ENCODE results near the gene KRTAP17-1.

Gene KRTAP17-1

GRCh38 chr17:41332239-41332638 is 16.7 kb upstream of the KRTAP17-1 start:
- DNase-seq: no peak

- no peak for DNase-seq
These were observed 16.1 kb upstream of the KRTAP17-1 start for GRCh38 chr17:41331606-41332005.

GRCh38 chr17:41329279-41329948 is 13.9 kb upstream of the KRTAP17-1 start:
- peak; percentile 19 to 28 for DNase-seq

- DNase-seq: no peak
These were observed 12.7 kb upstream of the KRTAP17-1 start for GRCh38 chr17:41328207-41328606.

- DNase-seq: no peak
These were observed 12.1 kb upstream of the KRTAP17-1 start for GRCh38 chr17:41327411-41328120.

- no peak for DNase-seq
These were observed 10.9 kb upstream of the KRTAP17-1 start for GRCh38 chr17:41326173-41327145.

- no peak for DNase-seq
These were observed 10.1 kb upstream of the KRTAP17-1 start for GRCh38 chr17:41325611-41326010.

- DNase-seq: no peak
These were observed 9.6 kb upstream of the KRTAP17-1 start for GRCh38 chr17:41325126-41325525.

- DNase-seq: no peak
These were observed 8.9 kb upstream of the KRTAP17-1 start for GRCh38 chr17:41324180-41325075.

GRCh38 chr17:41322903-41323895 is 7.7 kb upstream of the KRTAP17-1 start:
- DNase-seq: no peak

- no peak for DNase-seq
These were observed 6.8 kb upstream of the KRTAP17-1 start for GRCh38 chr17:41322094-41322902.

- DNase-seq: no peak
These were observed 2.7 kb upstream of the KRTAP17-1 start for GRCh38 chr17:41318231-41318630.

GRCh38 chr17:41315814-41316445 is 420 bp upstream of the KRTAP17-1 start:
- no peak for DNase-seq

- DNase-seq: no peak
These were observed 4.4 kb downstream of the KRTAP17-1 start for GRCh38 chr17:41311111-41311510.

- peak in 1 of 2 donors; percentile 27 for DNase-seq
These were observed 6.6 kb downstream of the KRTAP17-1 start, which contains the start of gene KRTAP16-1 for GRCh38 chr17:41308918-41309359. KRTAP16-1 (minus strand) TSS chr17:41309309; CDS start chr17:41309253, 56 bp downstream.

- peak; percentile 26 to 30 for DNase-seq
These were observed 7.1 kb downstream of the KRTAP17-1 start for GRCh38 chr17:41308251-41308917.

GRCh38 chr17:41307647-41308046 is 7.9 kb downstream of the KRTAP17-1 start:
- no peak for DNase-seq

GRCh38 chr17:41304091-41304490 is 11.4 kb downstream of the KRTAP17-1 start:
- DNase-seq: no peak

GRCh38 chr17:41302981-41303380 is 12.5 kb downstream of the KRTAP17-1 start:
- no peak for DNase-seq
